Kidney (tissue), 14 donors: ENCODE results near the gene APOL1. TPM values are rescaled to one million over a fixed set of nuclear protein-coding genes. Genes with fewer than 3 reads are reported as not detected.

Experiments used
- DNase-seq, 5 donors: peaks; one replicate each; pipeline ENCODE4 v3.0.0-alpha.2; 2013 to 2020
- FAIRE-seq: peaks from 2 replicates; lab custom pipeline; 2012; peaks lifted over from hg19 to GRCh38; lab: Jason Lieb, UNC
- H3K27ac ChIP-seq, 2 donors: one replicate each; pipeline ENCODE4 v1.7.0; 2013; ENCODE audit warnings: low read depth in 2 of 2, low read length in 2 of 2, inconsistent platforms in 1 of 2
- H3K27me3 ChIP-seq: one replicate; pipeline ENCODE4 v1.7.1; 2013; ENCODE audit warnings: low read length, inconsistent platforms; ENCODE audit not compliant: control insufficient read depth, insufficient read depth
- H3K36me3 ChIP-seq, 3 donors: one replicate each; pipeline versions ENCODE4 v1.7.0 to v1.7.1; 2013; ENCODE audit warnings: low read length in 3 of 3, control low read depth in 1 of 3, inconsistent platforms in 1 of 3; ENCODE audit not compliant: insufficient read depth in 3 of 3, control insufficient read depth in 2 of 3
- H3K4me1 ChIP-seq, 3 donors: one replicate each; pipeline versions ENCODE4 v1.7.0 to v1.7.1; 2013; ENCODE audit warnings: low read length in 3 of 3, inconsistent platforms in 1 of 3, low read depth in 1 of 3; ENCODE audit not compliant: control insufficient read depth in 2 of 3, insufficient read depth in 2 of 3
- H3K4me3 ChIP-seq, 3 donors: one replicate each; pipeline versions ENCODE4 v1.7.0 to v1.8.1; 2013; ENCODE audit warnings: low read length in 3 of 3, control low read depth in 1 of 3, inconsistent platforms in 1 of 3
- H3K9ac ChIP-seq, 3 donors: one replicate each; pipeline versions ENCODE4 v1.7.0 to v1.7.1; 2013; ENCODE audit warnings: low read length in 3 of 3, control low read depth in 1 of 3, inconsistent platforms in 1 of 3
- H3K9me3 ChIP-seq, 3 donors: one replicate each; pipeline versions ENCODE4 v1.7.0 to v1.7.1; 2013; ENCODE audit warnings: low read length in 3 of 3, control low read depth in 1 of 3, inconsistent platforms in 1 of 3; ENCODE audit not compliant: control insufficient read depth in 2 of 3, insufficient read depth in 1 of 3
- intact Hi-C: fragments of 100-400 bp; cut with DNase I; formaldehyde crosslinking; loops from one replicate; pipeline ENCODE4 v1.11.1; 2022
- polyA plus RNA-seq: library from polyadenylated mRNA; stranded (reverse); fragments of 350-450 nt; fragmentation: Illumina TruSeq; extraction: RNeasy Lipid Tissue Mini Kit (QIAGEN cat#74804); gene quantifications from one replicate; pipeline ENCODE4 v1.2.3, GENCODE V29; 2014; ENCODE audit warnings: low read depth, low replicate concordance; ENCODE audit not compliant: insufficient read depth
- total RNA-seq: library from RNA; stranded (reverse); fragmentation: NEBNext Ultra II Directional; extraction: Animal tissue kit (Norgen Biotek cat#: 25700); gene quantifications from one replicate; pipeline ENCODE4 v1.2.1, GENCODE V29; 2021
- TF ChIP-seq, protein P1 (sequence below): IDR thresholded peaks from 3 replicates; pipeline ENCODE4 v1.5.1; 2012; ENCODE audit warnings: mild to moderate bottlenecking, moderate library complexity, borderline replicate concordance; ENCODE audit not compliant: insufficient read depth; ENCODE audit errors: extremely low read depth
- donor health status: control.
- donor health status: control.
- donor health status: control.
- donor health status: control.
- donor health status: control.
- donor health status: DM: yes; HTN: yes; CAD: no.
- donor health status: Normal renal cell carcinoma (clear cell type).

The APOL1 gene
- total and polyA plus RNA-seq, 2 donors from 2014 or later, result 51.8 to 160 TPM

DNA sequence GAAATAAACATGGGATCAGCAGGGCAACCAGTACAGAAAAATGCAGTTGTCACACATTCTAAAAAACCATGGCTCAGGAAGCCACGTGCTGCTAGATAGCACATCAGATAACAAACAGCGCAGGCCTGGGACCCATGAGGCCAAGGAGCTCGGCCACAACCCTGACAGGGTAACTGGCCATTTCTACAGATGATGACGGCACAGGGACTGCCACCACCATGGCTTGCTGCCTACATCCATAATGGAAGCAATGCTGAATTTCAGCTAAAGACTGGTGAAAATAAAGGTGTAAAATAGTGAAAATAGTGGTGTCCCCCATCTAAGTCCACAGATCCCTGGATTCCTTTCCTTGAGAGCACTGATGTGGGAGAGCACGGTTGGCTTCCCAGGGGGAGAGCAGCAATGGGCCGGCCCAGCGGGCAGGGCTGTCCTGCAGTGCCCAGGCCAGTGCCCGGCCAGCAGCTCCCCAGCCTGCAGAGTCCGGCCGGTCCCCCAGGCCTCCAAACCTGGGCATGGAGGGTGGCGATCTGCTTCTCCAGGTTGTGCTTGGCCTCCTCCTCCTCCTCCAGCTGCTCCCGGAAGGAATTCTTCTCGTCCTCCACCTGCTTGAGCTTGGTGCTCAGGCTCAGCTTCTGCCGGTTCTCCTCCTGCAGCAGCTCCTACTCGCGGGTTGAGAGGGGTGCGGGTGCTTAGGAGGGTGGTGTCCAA lies 40.0 kb downstream of the APOL1 start:
- Histone ChIP-seq H3K27ac (no peak overlapping the region), H3K9me3 (no peaks in the 10 kb centered on the region), H3K36me3 (peaks cover 9 to 80% (median 77%) of the 10 kb centered on the region in 3 donors), H3K27me3 (no peaks in the 10 kb centered on the region), H3K9ac (no peak overlapping the region), H3K4me3 (no peak overlapping the region), H3K4me1 (no peaks in the 10 kb centered on the region)
- FAIRE-seq (no peak), DNase-seq (peak in 1 of 5 donors; percentile 62)
- intact Hi-C loops, result no loop called here
- TF ChIP-seq, protein P1, sequence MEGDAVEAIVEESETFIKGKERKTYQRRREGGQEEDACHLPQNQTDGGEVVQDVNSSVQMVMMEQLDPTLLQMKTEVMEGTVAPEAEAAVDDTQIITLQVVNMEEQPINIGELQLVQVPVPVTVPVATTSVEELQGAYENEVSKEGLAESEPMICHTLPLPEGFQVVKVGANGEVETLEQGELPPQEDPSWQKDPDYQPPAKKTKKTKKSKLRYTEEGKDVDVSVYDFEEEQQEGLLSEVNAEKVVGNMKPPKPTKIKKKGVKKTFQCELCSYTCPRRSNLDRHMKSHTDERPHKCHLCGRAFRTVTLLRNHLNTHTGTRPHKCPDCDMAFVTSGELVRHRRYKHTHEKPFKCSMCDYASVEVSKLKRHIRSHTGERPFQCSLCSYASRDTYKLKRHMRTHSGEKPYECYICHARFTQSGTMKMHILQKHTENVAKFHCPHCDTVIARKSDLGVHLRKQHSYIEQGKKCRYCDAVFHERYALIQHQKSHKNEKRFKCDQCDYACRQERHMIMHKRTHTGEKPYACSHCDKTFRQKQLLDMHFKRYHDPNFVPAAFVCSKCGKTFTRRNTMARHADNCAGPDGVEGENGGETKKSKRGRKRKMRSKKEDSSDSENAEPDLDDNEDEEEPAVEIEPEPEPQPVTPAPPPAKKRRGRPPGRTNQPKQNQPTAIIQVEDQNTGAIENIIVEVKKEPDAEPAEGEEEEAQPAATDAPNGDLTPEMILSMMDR, result no peak

GRCh38 chr22:36293606-36294292 lies 40.8 kb downstream of the APOL1 start:
- H3K9me3 ChIP-seq, result no peaks in the 10 kb centered on the region
- no peaks in the 10 kb centered on the region for H3K4me1 ChIP-seq
- intact Hi-C loops, result no loop called here
- H3K27ac ChIP-seq, result no peak overlapping the region
- peaks cover 9 to 81% (median 77%) of the 10 kb centered on the region in 3 donors for H3K36me3 ChIP-seq
- no peak for FAIRE-seq
- DNase-seq, result peak in 1 of 5 donors; percentile 76
- no peak overlapping the region for H3K4me3 ChIP-seq
- no peaks in the 10 kb centered on the region for H3K27me3 ChIP-seq
- TF ChIP-seq, protein P1, result no peak
- no peak overlapping the region for H3K9ac ChIP-seq

DNA sequence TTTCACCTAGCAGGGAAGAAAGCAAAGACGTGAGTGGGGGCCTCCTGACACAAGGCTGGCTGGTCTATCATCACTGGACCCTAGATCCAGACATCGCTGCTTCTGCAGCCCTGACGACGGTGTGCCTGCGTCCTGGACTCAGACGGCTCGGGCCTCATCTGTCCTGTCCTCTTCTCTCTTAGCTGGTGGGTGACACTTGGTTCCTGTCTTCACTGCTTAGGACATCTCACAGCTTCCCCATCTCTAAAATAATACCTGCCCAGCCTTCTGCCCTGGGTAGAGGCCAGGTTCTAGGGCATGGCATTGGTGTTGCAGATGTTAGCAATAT lies 41.3 kb downstream of the APOL1 start:
- Histone ChIP-seq H3K9me3 (no peaks in the 10 kb centered on the region), H3K9ac (no peak overlapping the region), H3K27me3 (no peaks in the 10 kb centered on the region), H3K36me3 (peaks cover 9 to 84% (median 77%) of the 10 kb centered on the region in 3 donors), H3K4me1 (no peaks in the 10 kb centered on the region), H3K27ac (no peak overlapping the region), H3K4me3 (no peak overlapping the region)
- FAIRE-seq (no peak), DNase-seq (no peak)
- TF ChIP-seq, protein P1, result no peak
- intact Hi-C loops, result no loop called here
